K562 (cell line): ENCODE data around the gene AP2M1. TPM values are rescaled to one million over a fixed set of nuclear protein-coding genes. Genes with fewer than 3 reads are reported as not detected.

Experiments
- BCOR ChIP-seq: fragments of 450-650 bp; IDR thresholded peaks from 2 replicates; pipeline ENCODE4 v1.6.1; 2016
- CTBP1 ChIP-seq: fragments of 450-650 bp; IDR thresholded peaks from 2 replicates; pipeline ENCODE4 v1.6.1; 2016; ENCODE audit warnings: borderline replicate concordance
- ETV5 ChIP-seq: sonication (generic); formaldehyde crosslinking; IDR thresholded peaks from 2 replicates; pipeline ENCODE4 v1.4.0; 2020; ENCODE audit warnings: low read depth, mild to moderate bottlenecking, missing genetic modification reagents
- GABPB2 ChIP-seq: fragments of 250-450 bp; sonication (Bioruptor Pico); conservative IDR thresholded peaks from 2 replicates; pipeline ENCODE4 v1.5.1; 2021; ENCODE audit warnings: mild to moderate bottlenecking
- IRF2 ChIP-seq: sonication (generic); formaldehyde crosslinking; IDR thresholded peaks from 2 replicates; pipeline ENCODE4 v1.8.1; 2022; ENCODE audit warnings: mild to moderate bottlenecking, missing genetic modification reagents
- JUND ChIP-seq, 2 experiments: IDR thresholded peaks; 2 replicates in 1 of 2; 3 replicates in 1 of 2; pipeline ENCODE4 v1.6.1; 2011; ENCODE audit warnings: borderline replicate concordance in 2 of 2, low read depth in 2 of 2, low read length in 2 of 2, improper control_type of control experiment in 1 of 2, missing biosample characterization in 1 of 2, missing genetic modification characterization in 1 of 2, missing genetic modification reagents in 1 of 2
- KDM2B ChIP-seq: fragments of 250-450 bp; sonication (Bioruptor Pico); IDR thresholded peaks from 2 replicates; pipeline ENCODE4 v1.8.0; 2021; ENCODE audit warnings: mild to moderate bottlenecking, moderate library complexity
- TAF15 ChIP-seq: fragments of 200-400 bp; formaldehyde crosslinking; IDR thresholded peaks from 2 replicates; pipeline ENCODE4 v1.6.1; 2017; ENCODE audit warnings: mild to moderate bottlenecking, low read depth, low read length, moderate library complexity
- TARDBP ChIP-seq: fragments of 450-650 bp; IDR thresholded peaks from 2 replicates; pipeline ENCODE4 v1.6.1; 2016
- TEAD2 ChIP-seq: fragments of 450-650 bp; IDR thresholded peaks from 2 replicates; pipeline ENCODE4 v1.6.1; 2016; ENCODE audit warnings: missing genetic modification characterization, control low read depth, missing compliant biosample characterization
- YY1 ChIP-seq, 3 experiments: IDR thresholded peaks; 2 replicates each; pipeline ENCODE4 v1.6.1; 2011; ENCODE audit warnings: low read length in 2 of 3, mild to moderate bottlenecking in 2 of 3, moderate library complexity in 2 of 3, borderline replicate concordance in 1 of 3, control low read depth in 1 of 3, low read depth in 1 of 3; ENCODE audit not compliant: insufficient read depth in 3 of 3, insufficient replicate concordance in 2 of 3, control insufficient read depth in 1 of 3, insufficient read length in 1 of 3; ENCODE audit errors: extremely low read depth in 1 of 3
- ZNF197 ChIP-seq: fragments of 200-800 bp; sonication (Bioruptor generic); IDR thresholded peaks from 2 replicates; pipeline ENCODE4 v1.6.1; 2016; ENCODE audit warnings: low read depth, missing genetic modification characterization, missing compliant biosample characterization
- ZNF75A ChIP-seq: fragments of 450-650 bp; formaldehyde crosslinking; IDR thresholded peaks from 2 replicates; pipeline ENCODE4 v1.4.0; 2020; ENCODE audit warnings: mild to moderate bottlenecking
- polyA plus RNA-seq, 8 experiments: library from polyadenylated mRNA; depleted of rRNA in 4 of 8; stranded (reverse) in 5 of 8; unstranded in 3 of 8; fragments of >200 nt; fragmentation: Nextera tagmentation in 2 of 8; fragmentation: Illumina TruSeq in 1 of 8; extraction: Ambion mirVana in 2 of 8; extraction: Trizol in 1 of 8; gene quantifications; 2 replicates each; pipeline versions ENCODE4 v1.2.1 to v1.2.3, GENCODE V29; 2011 to 2014; ENCODE audit warnings: inconsistent platforms in 1 of 8, missing spikeins in 1 of 8
- total RNA-seq, 7 experiments: library from RNA; depleted of rRNA in 6 of 7; stranded (reverse); fragments of >200 nt in 6 of 7; fragmentation: Illumina TruSeq in 2 of 7; extraction: Trizol in 2 of 7; gene quantifications; 2 replicates each; pipeline versions ENCODE4 v1.2.1 to v1.2.3, GENCODE V29; 2011 to 2021; ENCODE audit warnings: low replicate concordance in 1 of 7
- TF ChIP-seq, protein P1 (sequence below): fragments of 250-450 bp; sonication (Bioruptor Pico); IDR thresholded peaks from 2 replicates; pipeline ENCODE4 v1.4.0; 2020; ENCODE audit warnings: mild to moderate bottlenecking
- TF ChIP-seq, protein P2 (sequence below), 2 experiments: fragments of 150-350 bp in 1 of 2; IDR thresholded peaks; 2 replicates each; pipeline ENCODE4 v1.6.1; 2012 to 2016; ENCODE audit warnings: low read depth in 2 of 2, low read length in 2 of 2, mild to moderate bottlenecking in 1 of 2, moderate library complexity in 1 of 2
- TF ChIP-seq, protein P3 (sequence below): fragments of 200-800 bp; sonication (Bioruptor generic); IDR thresholded peaks from 2 replicates; pipeline ENCODE4 v1.6.1; 2017; ENCODE audit warnings: missing genetic modification characterization, missing compliant biosample characterization

Gene AP2M1
- total and polyA plus RNA-seq, 9 of the 15 experiments (the other 6 are each of a cell fraction or from before 2014, with no cell fraction given): 118 to 505 (median 296) TPM

DNA sequence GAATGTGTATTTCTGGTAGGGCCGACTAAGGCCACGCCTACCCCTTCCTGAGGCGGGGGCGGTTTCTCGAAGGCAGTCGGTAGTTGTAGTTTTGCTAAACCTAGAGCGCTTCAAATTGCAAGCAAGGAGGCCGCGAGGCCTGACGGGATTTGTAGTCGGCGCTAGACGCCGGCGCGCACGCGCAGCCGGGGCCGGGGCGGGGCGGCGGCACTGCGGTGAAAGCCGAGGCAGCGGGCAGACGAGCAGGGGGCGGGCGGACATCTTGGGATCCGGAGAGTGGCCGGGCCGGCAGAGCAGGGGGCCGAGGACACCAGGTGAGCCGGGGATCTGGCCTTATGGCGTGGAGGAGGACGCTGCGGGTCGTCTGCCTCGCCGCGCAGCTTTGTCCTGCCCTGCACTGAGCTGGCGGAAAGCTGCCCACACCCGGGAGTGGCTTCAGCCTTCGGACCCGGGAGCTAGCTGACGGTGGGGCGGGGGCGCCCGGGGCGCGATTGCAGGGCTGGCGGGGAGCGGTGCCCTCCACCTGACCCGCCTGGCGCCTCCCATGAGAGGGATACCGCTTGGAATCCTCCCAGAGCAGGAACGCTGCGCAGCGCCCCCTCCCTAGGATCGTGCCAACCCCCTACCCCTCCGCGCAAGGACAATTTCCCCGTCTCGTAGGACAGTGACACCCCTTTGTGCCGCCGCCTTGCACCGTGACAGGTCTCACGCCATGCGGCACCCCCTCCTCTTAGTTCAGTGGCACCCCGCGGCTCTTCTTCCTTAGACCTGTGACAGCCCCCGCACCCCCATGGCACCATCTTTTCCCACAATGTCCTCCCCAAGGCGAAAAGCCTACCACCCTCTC is at the start of gene AP2M1 (continued):
- TF ChIP-seq ZNF197 (peak; percentile 94), KDM2B (no peak), TAF15 (no peak), JUND (IDR thresholded peaks at IDR 0.05; ENCODE audit: borderline replicate concordance, low read depth, low read length) (peak; percentile 35; the same call in 1 of the 2 replicates), JUND (tag; IDR thresholded peaks at IDR 0.05; ENCODE audit: borderline replicate concordance, low read depth, low read length) (peak; percentile 26; the same call in 1 of the 3 replicates), ZNF75A (peak; percentile 21; the same call in 1 of the 2 replicates), YY1 (IDR thresholded peaks at IDR 0.05; ENCODE audit: borderline replicate concordance in 1 of 3, control insufficient read depth in 1 of 3, extremely low read depth in 1 of 3, insufficient read depth in 3 of 3, insufficient read length in 1 of 3, insufficient replicate concordance in 2 of 3, low read depth in 1 of 3, low read length in 2 of 3) (peak; percentile 57 to 94 (median 92)), GABPB2 (0 out of 2 replicates have a peak, but pooled peaks have one; percentile 7), TARDBP (no peak), IRF2 (CRISPR knock-in tag) (no peak), ETV5 (CRISPR knock-in tag) (peak; percentile 35; the same call in 1 of the 2 replicates), TEAD2 (tag) (no peak), BCOR (no peak), CTBP1 (peak; percentile 27; the same call in 1 of the 2 replicates)
- TF ChIP-seq, protein P1, sequence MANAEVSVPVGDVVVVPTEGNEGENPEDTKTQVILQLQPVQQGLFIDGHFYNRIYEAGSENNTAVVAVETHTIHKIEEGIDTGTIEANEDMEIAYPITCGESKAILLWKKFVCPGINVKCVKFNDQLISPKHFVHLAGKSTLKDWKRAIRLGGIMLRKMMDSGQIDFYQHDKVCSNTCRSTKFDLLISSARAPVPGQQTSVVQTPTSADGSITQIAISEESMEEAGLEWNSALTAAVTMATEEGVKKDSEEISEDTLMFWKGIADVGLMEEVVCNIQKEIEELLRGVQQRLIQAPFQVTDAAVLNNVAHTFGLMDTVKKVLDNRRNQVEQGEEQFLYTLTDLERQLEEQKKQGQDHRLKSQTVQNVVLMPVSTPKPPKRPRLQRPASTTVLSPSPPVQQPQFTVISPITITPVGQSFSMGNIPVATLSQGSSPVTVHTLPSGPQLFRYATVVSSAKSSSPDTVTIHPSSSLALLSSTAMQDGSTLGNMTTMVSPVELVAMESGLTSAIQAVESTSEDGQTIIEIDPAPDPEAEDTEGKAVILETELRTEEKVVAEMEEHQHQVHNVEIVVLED: 0 out of 2 replicates have a peak, but pooled peaks have one; percentile 39
- TF ChIP-seq, protein P2, sequence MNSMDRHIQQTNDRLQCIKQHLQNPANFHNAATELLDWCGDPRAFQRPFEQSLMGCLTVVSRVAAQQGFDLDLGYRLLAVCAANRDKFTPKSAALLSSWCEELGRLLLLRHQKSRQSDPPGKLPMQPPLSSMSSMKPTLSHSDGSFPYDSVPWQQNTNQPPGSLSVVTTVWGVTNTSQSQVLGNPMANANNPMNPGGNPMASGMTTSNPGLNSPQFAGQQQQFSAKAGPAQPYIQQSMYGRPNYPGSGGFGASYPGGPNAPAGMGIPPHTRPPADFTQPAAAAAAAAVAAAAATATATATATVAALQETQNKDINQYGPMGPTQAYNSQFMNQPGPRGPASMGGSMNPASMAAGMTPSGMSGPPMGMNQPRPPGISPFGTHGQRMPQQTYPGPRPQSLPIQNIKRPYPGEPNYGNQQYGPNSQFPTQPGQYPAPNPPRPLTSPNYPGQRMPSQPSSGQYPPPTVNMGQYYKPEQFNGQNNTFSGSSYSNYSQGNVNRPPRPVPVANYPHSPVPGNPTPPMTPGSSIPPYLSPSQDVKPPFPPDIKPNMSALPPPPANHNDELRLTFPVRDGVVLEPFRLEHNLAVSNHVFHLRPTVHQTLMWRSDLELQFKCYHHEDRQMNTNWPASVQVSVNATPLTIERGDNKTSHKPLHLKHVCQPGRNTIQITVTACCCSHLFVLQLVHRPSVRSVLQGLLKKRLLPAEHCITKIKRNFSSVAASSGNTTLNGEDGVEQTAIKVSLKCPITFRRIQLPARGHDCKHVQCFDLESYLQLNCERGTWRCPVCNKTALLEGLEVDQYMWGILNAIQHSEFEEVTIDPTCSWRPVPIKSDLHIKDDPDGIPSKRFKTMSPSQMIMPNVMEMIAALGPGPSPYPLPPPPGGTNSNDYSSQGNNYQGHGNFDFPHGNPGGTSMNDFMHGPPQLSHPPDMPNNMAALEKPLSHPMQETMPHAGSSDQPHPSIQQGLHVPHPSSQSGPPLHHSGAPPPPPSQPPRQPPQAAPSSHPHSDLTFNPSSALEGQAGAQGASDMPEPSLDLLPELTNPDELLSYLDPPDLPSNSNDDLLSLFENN (IDR thresholded peaks at IDR 0.05; ENCODE audit: low read depth in 2 of 2, low read length in 2 of 2): no peak; a peak in 1 of 4 replicates
- TF ChIP-seq, protein P3, sequence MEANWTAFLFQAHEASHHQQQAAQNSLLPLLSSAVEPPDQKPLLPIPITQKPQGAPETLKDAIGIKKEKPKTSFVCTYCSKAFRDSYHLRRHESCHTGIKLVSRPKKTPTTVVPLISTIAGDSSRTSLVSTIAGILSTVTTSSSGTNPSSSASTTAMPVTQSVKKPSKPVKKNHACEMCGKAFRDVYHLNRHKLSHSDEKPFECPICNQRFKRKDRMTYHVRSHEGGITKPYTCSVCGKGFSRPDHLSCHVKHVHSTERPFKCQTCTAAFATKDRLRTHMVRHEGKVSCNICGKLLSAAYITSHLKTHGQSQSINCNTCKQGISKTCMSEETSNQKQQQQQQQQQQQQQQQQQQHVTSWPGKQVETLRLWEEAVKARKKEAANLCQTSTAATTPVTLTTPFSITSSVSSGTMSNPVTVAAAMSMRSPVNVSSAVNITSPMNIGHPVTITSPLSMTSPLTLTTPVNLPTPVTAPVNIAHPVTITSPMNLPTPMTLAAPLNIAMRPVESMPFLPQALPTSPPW (CRISPR knock-in tag): peak; percentile 89
